DOHH2 (cell line): ENCODE data around the gene MRPL38.

Source experiments
- CTCF ChIP-seq: fragments of 200-600 bp; sonication (generic); IDR thresholded peaks from one replicate; pipeline ENCODE4 v1.5.1; 2014; ENCODE audit warnings: antibody characterized with exemption, mild to moderate bottlenecking, low read depth, low read length; ENCODE audit not compliant: poor library complexity, severe bottlenecking
- EZH2phosphoT487 ChIP-seq: fragments of 200-600 bp; sonication (generic); IDR thresholded peaks from 2 replicates; pipeline ENCODE4 v1.6.1; 2017; ENCODE audit warnings: borderline replicate concordance, mild to moderate bottlenecking, antibody characterized with exemption, low read length, moderate library complexity, mixed read lengths

GRCh38 chr17:75896415-75897159 lies 8.1 kb downstream of the MRPL38 start, which contains the start of gene TRIM65:
- no peak for TF ChIP-seq CTCF
- TF ChIP-seq EZH2phosphoT487 = no peak
